AG08396 (cell line): ENCODE data around the gene ALK.

Source experiments
- DNase-seq: peaks from one replicate; pipeline ENCODE4 v3.0.0; 2012; ENCODE audit warnings: low spot score, mixed read lengths

The ALK gene

DNA sequence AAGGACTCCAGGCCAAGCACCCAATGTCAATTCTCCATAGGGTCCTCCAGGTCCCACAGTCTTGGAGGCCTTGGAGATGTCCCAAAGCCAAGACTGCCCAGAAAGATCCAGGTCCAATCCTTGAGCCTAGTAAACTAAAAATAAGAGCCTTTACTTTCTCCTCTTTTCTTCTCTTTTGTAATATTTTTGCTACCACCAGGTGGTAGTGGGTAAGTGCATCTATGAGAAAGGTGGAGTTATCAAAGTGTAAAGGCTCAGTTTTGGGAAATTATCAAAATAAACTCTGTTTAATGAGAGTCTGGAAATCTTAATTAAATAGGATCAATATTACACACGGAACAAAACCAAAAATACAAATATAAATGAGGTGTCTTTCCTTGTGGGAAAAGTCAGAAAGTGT lies 276.4 kb downstream of the ALK start:
- DNase-seq = no peak

DNA sequence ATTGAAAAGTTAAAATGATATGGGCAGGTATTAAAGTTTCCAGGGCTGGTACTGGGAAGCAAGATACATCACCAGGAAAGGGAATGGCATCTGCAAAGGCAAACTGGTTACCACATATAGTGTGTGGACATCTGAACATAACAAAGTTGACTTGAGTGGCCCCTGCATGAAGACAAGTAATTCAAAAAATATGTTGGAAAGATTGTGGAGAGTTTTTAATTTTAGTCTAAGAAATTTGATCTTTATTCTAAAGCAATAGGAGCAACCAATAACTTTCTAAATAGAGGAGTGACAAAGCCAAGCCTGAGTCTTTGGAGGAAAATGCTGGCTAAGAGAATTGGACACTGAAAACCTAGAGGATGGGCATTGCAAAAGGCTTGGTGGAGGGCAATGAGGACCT lies 278.2 kb downstream of the ALK start:
- DNase-seq = no peak

DNA sequence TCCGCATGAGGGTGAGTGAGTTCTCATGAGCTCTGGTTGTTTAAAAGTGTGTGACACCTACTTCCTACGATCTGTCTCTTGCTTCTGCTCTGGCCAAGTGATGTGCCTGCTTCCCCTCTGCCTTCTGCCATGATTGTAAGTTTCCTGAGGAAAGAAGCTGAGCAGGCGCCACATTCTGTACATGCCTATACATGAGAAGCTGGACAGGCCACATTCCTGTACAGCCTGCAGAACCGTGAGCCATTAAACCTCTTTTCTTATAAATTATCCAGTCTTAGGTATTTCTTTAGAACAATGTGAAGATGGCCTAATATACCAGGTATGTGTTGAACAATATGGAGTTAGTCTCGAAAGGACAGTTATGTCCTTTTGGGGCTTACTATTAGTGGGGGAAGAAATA lies 281.0 kb downstream of the ALK start:
- no peak for DNase-seq

DNA sequence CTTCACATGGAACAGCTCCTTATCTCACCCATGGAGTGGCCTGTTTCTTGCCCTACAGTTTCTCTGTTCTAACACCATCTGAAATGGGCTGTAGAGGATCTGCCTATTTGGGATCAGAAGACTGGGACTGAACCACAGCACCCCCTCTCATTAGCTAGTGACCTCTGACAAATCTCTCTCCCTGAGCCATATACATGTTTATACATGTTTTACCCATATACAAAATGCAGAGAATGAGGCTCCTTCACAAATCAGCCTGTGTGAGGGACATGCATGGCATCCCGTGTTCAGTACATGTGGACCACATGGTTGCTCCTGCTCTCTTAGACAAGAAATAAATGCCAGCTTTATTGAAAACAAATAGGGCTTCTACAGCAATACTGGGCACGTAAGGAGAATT lies 282.7 kb downstream of the ALK start:
- no peak for DNase-seq

DNA sequence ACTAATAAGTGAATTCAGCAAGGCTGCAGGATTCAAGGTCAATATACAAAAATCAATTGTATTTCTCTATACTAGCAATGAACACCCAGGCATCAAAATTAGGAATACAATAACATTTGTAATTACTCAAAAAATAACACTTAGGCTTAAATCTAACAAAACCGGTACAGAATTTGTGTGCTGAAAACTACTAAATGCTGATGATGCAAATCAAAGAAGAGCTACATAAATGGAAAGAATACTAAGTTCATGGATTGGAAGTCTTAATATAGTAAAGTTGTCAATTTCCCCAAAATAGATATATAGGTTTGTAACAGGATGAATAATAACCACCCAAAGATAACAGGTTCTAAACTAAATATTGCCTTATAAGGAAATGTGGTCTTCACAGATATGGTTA lies 286.5 kb downstream of the ALK start:
- DNase-seq = no peak

- peak; percentile 9 for DNase-seq
Measured at GRCh38 chr2:29632018-29632417, 289.4 kb downstream of the ALK start.

DNA sequence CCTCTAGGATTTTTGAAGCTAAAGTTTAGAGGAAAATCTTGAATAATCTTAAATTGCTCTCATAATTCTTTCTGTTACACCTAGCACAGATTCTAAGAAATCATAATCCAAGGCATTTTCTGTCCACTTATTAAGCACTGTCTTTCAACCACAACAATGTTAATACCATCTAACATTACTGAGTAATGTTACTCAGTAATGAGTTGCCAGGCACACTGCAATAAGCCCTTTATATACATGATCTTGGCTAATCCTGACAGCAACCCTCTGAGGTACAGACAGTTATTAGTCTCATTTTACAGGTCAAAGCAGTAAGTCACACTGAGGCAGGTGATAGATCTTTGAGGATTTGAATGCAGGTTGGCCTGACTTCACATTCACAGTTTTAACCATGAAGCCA lies 291.9 kb downstream of the ALK start:
- no peak for DNase-seq

- no peak for DNase-seq
Measured at GRCh38 chr2:29628862-29629261, 292.5 kb downstream of the ALK start.

- no peak for DNase-seq
Measured at GRCh38 chr2:29628108-29628745, 293.2 kb downstream of the ALK start.

DNA sequence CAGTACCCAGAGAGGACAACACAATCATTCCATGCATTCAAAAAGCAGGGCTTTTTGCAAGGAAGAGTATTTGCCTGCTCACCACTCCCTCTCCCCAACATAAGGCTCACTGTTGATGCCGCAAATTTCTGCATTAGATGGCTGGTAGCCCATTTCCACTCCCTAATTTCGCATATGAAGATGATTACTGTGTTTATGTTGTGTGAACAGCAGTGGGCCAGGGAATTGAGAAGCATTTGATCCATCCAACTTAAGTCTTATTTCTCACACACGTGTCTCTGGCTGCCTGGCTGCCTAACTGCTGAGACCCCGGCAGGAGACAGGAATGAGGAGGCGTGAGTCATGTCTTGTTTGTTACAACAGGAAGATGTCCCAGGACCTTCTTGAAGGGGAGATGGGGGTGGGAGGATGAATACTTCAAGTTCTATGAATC lies 294.1 kb downstream of the ALK start:
- DNase-seq = peak; percentile 38

GRCh38 chr2:29620890-29621289 lies 300.5 kb downstream of the ALK start:
- DNase-seq = no peak

- DNase-seq = no peak
Measured at GRCh38 chr2:29619689-29620088, 301.7 kb downstream of the ALK start.

DNA sequence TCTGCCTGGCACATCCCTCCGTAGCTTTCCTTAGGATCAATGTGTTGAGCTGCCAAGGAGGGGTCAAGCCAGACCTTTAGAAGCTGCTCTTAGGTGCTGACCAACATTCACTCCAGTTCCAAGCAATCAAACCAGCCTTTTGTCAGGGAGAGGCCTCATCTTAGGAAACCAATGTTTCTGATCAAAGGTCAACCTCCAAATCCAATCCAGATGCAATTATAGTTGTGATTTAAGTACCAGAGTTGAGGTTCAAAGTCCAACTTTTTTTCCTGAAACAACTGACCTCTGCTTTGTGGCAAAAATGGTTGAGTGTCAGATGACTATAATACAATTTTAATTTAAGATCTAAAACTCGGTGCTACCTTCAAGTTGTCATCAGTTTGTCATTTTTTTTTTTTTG lies 303.4 kb downstream of the ALK start:
- no peak for DNase-seq

DNA sequence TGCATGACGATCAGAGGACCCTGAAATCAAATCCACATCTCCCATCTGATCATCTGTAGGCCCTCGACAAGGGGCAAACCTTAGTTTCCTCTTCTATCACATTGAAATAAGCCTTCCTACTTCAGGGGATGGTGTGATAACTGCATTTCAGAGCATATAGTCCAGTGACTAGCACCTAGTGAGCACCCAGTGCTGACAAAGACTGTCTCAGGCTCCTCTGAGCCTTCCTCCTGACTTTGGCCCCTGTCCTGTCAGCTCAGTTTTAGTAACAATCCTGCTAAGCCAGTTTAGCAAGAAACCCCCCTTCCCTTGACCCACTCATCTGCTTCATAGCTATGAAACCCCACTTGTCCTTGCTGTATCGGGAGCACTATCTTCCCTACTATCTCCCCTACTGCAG lies 304.0 kb downstream of the ALK start:
- no peak for DNase-seq

DNA sequence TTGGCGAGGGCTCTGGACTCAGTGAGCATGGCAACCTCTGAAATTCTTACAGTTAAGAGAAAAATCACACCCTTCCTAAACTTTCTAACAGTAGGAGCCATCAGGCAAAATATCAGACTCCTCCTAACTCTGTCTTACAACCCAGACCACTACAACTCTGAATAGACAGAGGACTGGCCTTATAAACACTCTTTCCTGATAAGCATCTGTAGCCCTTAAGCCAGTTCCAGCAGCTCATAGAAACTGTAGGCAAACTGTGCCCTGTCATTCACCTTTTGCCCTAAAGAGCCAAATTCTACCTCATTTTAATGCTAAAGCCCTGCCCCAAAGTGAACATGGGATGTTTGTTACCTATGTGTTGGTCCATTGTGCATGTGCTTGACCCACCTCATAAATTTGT lies 304.8 kb downstream of the ALK start:
- DNase-seq = no peak

GRCh38 chr2:29615841-29616240 lies 305.5 kb downstream of the ALK start:
- no peak for DNase-seq

GRCh38 chr2:29615183-29615582 lies 306.2 kb downstream of the ALK start:
- DNase-seq = no peak

DNA sequence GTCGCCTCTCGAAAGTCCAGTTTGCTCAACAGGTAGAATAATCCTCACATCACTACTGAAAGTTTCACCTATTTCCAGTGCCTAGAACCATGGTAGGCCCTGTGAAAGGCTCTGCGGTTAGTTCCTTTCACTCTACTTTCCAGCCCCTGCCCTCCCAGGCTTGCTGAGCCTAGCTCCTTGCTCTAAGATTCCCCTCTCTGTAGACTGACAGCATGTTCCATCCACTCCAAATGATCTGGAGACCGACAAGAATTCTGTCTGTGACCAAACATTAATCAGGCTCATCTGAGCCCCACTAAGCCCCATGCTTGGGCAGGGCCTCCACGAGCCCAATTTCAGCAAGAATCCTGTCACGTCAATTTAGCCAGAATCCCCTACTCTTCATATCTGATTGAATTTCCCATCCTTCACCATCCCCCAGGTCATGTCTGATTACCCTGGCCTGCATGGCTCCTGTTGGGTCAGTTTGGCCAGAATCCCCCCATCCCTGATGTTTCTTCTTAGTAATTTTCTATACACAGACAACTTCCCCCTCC lies 307.0 kb downstream of the ALK start:
- no peak for DNase-seq

DNA sequence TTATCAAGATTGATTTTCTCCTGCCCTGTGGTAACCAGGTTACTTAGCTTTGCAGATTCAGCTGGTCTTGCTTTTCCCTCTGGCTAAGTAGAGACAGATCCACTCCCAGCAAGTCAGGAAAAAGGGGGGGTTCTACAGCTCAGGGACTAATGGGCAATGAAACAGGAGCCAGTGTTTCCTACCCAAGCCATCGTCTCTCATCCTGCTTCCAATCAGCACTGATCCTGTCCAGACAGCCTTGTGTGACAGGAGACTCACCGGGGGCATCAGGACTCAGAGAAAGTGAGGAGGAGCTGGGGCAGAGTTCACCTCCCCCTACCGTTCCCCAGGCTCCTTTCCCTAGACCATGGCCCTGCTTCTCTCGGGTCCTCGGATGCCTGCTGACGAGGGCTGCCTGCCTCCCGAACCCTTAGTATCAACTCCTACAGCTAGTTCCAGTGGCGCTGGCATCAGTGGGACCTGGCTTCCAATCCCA lies 307.6 kb downstream of the ALK start:
- DNase-seq = no peak

DNA sequence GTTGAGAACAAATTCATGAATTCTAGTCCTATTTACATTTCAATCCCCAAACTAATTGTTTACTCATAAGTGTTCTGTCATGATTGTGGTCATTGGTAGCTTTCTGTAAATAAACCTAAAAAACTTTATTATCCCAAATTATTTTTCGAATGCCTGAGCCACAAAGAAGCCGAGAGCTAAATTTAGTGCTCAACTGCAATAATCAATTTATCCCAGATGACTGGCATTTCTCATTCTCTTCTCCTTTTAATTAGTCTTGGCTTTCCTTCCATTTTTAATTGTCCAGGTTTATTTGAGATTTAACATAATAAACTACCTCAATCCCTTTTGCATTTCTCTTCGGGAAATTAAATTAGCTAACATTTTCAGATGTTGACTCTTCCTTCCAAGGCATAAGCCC lies 308.3 kb downstream of the ALK start:
- DNase-seq = no peak

GRCh38 chr2:29612568-29612967 lies 308.8 kb downstream of the ALK start:
- no peak for DNase-seq

- no peak for DNase-seq
Measured at GRCh38 chr2:29611850-29612249, 309.5 kb downstream of the ALK start.

DNA sequence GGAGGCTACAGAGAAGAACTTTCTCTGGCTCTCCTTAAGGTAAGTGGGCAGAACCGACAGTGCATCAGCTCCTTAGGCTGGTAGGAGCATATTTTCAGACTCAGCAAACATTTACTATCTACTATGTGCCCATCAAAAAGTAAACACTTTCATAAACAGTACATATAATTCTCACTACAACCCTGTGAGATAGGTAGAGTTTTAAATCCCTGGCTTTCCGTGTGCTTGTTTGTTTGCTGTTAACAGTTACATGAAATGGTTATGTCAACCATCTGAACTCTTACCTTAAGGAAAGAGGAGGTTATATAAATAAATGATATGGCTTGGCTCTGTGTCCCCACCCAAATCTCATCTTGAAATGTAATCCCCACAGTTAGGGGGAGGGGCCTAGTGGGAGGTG lies 310.1 kb downstream of the ALK start:
- DNase-seq = no peak

DNA sequence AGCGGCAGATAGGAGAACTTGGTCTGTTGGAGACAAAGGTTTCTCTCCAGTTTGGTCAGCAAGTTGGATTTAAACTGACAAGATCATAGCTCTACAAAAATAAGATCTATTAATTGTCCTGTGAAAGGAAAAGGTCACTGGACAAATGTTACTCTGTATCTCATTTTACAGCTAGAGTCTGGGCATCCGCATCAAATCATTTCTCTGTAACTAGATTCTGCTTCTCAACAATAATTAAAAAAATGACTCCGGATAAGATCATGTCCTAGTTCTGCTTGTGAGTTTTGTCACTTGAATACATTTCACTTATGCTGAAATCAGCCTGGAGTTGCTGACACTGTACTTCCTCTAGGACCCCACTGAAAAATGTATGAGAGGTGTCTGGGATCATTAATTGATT lies 310.8 kb downstream of the ALK start:
- DNase-seq = no peak
